Sigmoid colon (tissue), 7 donors: ENCODE data around the gene PRPS1L1. TPM values are rescaled to one million over a fixed set of nuclear protein-coding genes. Genes with fewer than 3 reads are reported as not detected.

Source experiments
- DNase-seq: peaks from one replicate; pipeline ENCODE4 v3.0.0-alpha.2; 2019
- H3K27ac ChIP-seq, 4 donors: fragments of 200-600 bp; sonication (generic); one replicate each; pipeline ENCODE4 v1.5.1; 2016 to 2019; ENCODE audit warnings: mild to moderate bottlenecking in 1 of 4
- H3K27me3 ChIP-seq, 3 donors: fragments of 200-600 bp; sonication (generic); one replicate each; pipeline ENCODE4 v1.5.1; 2019; ENCODE audit warnings: mild to moderate bottlenecking in 1 of 3
- H3K36me3 ChIP-seq, 4 donors: fragments of 200-600 bp; sonication (generic); one replicate each; pipeline ENCODE4 v1.5.1; 2016 to 2019
- H3K4me1 ChIP-seq, 4 donors: fragments of 200-600 bp; sonication (generic); one replicate each; pipeline ENCODE4 v1.5.1; 2017 to 2019
- H3K4me3 ChIP-seq, 4 donors: fragments of 200-600 bp; sonication (generic); one replicate each; pipeline ENCODE4 v1.5.1; 2017 to 2019; ENCODE audit warnings: mild to moderate bottlenecking in 2 of 4, moderate library complexity in 1 of 4
- H3K9me3 ChIP-seq, 4 donors: fragments of 200-600 bp in 3 of 4; sonication (generic) in 3 of 4; one replicate each; pipeline versions ENCODE4 v1.5.1 to v1.6.1; 2013 to 2019
- CTCF ChIP-seq, 4 experiments: fragments of 450-650 bp in 3 of 4; fragments of 200-600 bp in 1 of 4; IDR thresholded peaks; one replicate each; pipeline ENCODE4 v1.5.1; 2016 to 2019; ENCODE audit warnings: antibody characterized with exemption in 4 of 4, mild to moderate bottlenecking in 3 of 4, moderate library complexity in 2 of 4
- EP300 ChIP-seq, 4 donors: sonication (generic); formaldehyde crosslinking; IDR thresholded peaks; one replicate each; pipeline ENCODE4 v1.6.1; 2017; ENCODE audit warnings: antibody characterized with exemption in 4 of 4
- POLR2A ChIP-seq, 2 donors: fragments of 450-650 bp; IDR thresholded peaks; one replicate each; pipeline ENCODE4 v1.6.1; 2016; ENCODE audit warnings: antibody characterized with exemption in 2 of 2, mild to moderate bottlenecking in 2 of 2, moderate library complexity in 2 of 2
- POLR2AphosphoS5 ChIP-seq, 4 donors: sonication (generic); formaldehyde crosslinking; IDR thresholded peaks; one replicate each; pipeline ENCODE4 v1.6.1; 2017; ENCODE audit warnings: antibody characterized with exemption in 4 of 4
- WGBS, 2 donors: extraction: QIAGEN DNeasy Blood & Tissue Kit; methylation state at CpG; one replicate each; pipeline ENCODE4 v1.1.7; 2013; 5-methylcytosine and 5-hydroxymethylcytosine counted together
- intact Hi-C: fragments of 100-400 bp; cut with DNase I; formaldehyde crosslinking; loops from one replicate; pipeline ENCODE4 v1.15.1; 2023
- polyA plus RNA-seq, 3 donors: library from polyadenylated mRNA; stranded (reverse); fragments of 200-250 nt; gene quantifications; one replicate each; pipeline ENCODE4 v1.2.3, GENCODE V29; 2013
- total RNA-seq, 4 donors: library from RNA; depleted of rRNA; stranded (reverse); fragments of >200 nt; gene quantifications; one replicate each; pipeline ENCODE4 v1.1.0, GENCODE V29; 2016
- donor health status: healthy with polysubstance abuse.
- donor health status: Bipolar disorder and iron deficiency.
- donor health status: healthy.

The PRPS1L1 gene
- total and polyA plus RNA-seq, 7 donors = not detected

DNA sequence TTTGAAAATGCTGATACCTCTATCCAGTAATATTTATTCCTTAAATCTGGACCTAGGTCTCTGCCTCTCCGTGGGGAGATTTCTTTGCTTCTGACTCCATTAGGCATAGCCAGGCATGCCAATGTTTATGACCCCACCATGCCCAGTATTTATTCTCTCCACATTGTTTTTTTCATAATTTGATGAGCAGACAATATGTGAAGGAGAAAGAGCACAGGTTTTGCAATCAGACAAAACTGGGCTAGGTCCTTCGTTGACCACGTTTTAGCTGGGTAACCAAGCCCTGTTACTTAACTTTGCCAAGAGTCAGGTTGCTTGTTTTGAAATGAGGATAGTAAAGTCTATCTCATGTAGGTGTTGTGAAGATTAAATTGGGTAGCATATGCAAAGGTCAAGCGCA is 21.6 kb upstream of the PRPS1L1 start:
- 91 to 93% methylated on average over 4 of the region's 4 CpGs for WGBS, 2 donors
- Histone ChIP-seq H3K36me3 (no peaks in the 10 kb centered on the region), H3K4me1 (no peaks in the 10 kb centered on the region), H3K27me3 (no peaks in the 10 kb centered on the region), H3K27ac (no peak overlapping the region), H3K4me3 (no peak overlapping the region), H3K9me3 (no peaks in the 10 kb centered on the region)
- TF ChIP-seq POLR2AphosphoS5 (IDR thresholded peaks at IDR 0.05) (no peak), CTCF (IDR thresholded peaks at IDR 0.05) (no peak), POLR2A (IDR thresholded peaks at IDR 0.05) (no peak), EP300 (IDR thresholded peaks at IDR 0.05) (no peak)
- no peak for DNase-seq
- intact Hi-C loops = no loop called here

- H3K27ac ChIP-seq = no peak overlapping the region
- TF ChIP-seq POLR2A (IDR thresholded peaks at IDR 0.05) = no peak
- no peak for TF ChIP-seq CTCF (IDR thresholded peaks at IDR 0.05)
- no peak for TF ChIP-seq POLR2AphosphoS5 (IDR thresholded peaks at IDR 0.05)
- no peak for TF ChIP-seq EP300 (IDR thresholded peaks at IDR 0.05)
- WGBS, 2 donors = 60 to 70% methylated on average over 1 of the region's 1 CpG
Measured at GRCh38 chr7:18046601-18047000, 19.0 kb upstream of the PRPS1L1 start.

GRCh38 chr7:18045171-18045570 is 17.5 kb upstream of the PRPS1L1 start:
- 77 to 80% methylated on average over 3 of the region's 3 CpGs for WGBS, 2 donors
- Histone ChIP-seq H3K4me3 (no peak overlapping the region), H3K27me3 (no peaks in the 10 kb centered on the region), H3K9me3 (no peaks in the 10 kb centered on the region), H3K36me3 (no peaks in the 10 kb centered on the region), H3K4me1 (no peaks in the 10 kb centered on the region), H3K27ac (no peak overlapping the region)
- TF ChIP-seq POLR2A (IDR thresholded peaks at IDR 0.05) (no peak), EP300 (IDR thresholded peaks at IDR 0.05) (no peak), POLR2AphosphoS5 (IDR thresholded peaks at IDR 0.05) (no peak), CTCF (IDR thresholded peaks at IDR 0.05) (no peak)
- no peak for DNase-seq
- intact Hi-C loops = no loop called here

More at GRCh38 chr7:18046601-18047000, 19.0 kb upstream of the PRPS1L1 start:
- intact Hi-C loops = no loop called here
- Histone ChIP-seq H3K4me3 (no peak overlapping the region), H3K9me3 (no peaks in the 10 kb centered on the region), H3K27me3 (no peaks in the 10 kb centered on the region), H3K36me3 (no peaks in the 10 kb centered on the region), H3K4me1 (no peaks in the 10 kb centered on the region)
- no peak for DNase-seq

GRCh38 chr7:18041191-18041590 is 13.5 kb upstream of the PRPS1L1 start:
- Histone ChIP-seq H3K27ac (no peak overlapping the region), H3K27me3 (no peaks in the 10 kb centered on the region), H3K36me3 (no peaks in the 10 kb centered on the region), H3K4me1 (no peaks in the 10 kb centered on the region), H3K4me3 (no peak overlapping the region), H3K9me3 (no peaks in the 10 kb centered on the region)
- intact Hi-C loops = no loop called here
- TF ChIP-seq POLR2AphosphoS5 (IDR thresholded peaks at IDR 0.05) (no peak), POLR2A (IDR thresholded peaks at IDR 0.05) (no peak), CTCF (IDR thresholded peaks at IDR 0.05) (no peak), EP300 (IDR thresholded peaks at IDR 0.05) (no peak)
- DNase-seq = no peak

DNA sequence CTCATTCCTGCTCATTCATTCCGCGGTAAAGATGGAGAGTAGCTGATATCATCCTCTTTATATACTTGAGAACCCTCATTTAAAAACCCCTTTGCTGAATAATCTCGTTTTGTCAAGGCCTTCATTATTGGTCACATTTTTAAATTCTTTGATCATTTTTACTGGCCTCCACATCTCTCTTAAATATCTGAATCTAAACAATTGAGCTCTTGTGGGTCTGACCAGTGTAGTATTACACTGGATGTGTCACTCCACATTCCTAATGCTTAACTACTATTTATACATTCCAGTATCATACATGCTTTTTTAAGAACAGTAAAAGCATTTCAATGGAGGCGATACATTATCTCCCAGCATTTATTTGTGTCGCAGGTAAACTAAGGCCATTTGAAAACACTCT is 12.6 kb upstream of the PRPS1L1 start:
- no peaks in the 10 kb centered on the region for H3K36me3 ChIP-seq
- H3K4me3 ChIP-seq = no peak overlapping the region
- TF ChIP-seq POLR2A (IDR thresholded peaks at IDR 0.05) (no peak), CTCF (IDR thresholded peaks at IDR 0.05) (no peak), POLR2AphosphoS5 (IDR thresholded peaks at IDR 0.05) (no peak), EP300 (IDR thresholded peaks at IDR 0.05) (no peak)
- H3K27ac ChIP-seq = no peak overlapping the region
- no peak for DNase-seq
- no peaks in the 10 kb centered on the region for H3K4me1 ChIP-seq
- 86 to 87% methylated on average over 5 of the region's 5 CpGs for WGBS, 2 donors
- no peaks in the 10 kb centered on the region for H3K9me3 ChIP-seq
- no peaks in the 10 kb centered on the region for H3K27me3 ChIP-seq
- intact Hi-C loops = no loop called here
